SK-N-SH (cell line): ENCODE data around the gene FOXK1. TPM values are rescaled to one million over a fixed set of nuclear protein-coding genes. Genes with fewer than 3 reads are reported as not detected.

ENCODE experiments used
- CTCF ChIA-PET: fragments of 300-600, 350-600 bp; formaldehyde crosslinking; extraction: SDS; loops from one replicate; lab custom pipeline; 2021; lab: Yijun Ruan, JAX
- POLR2A ChIA-PET: fragments of 350-600 bp; sonication (Branson Sonifier 250); formaldehyde crosslinking; extraction: SDS; loops from one replicate; lab custom pipeline; 2020; ENCODE audit warnings: antibody characterized with exemption, inconsistent platforms; lab: Yijun Ruan, JAX
- DNase-seq: peaks from one replicate; pipeline ENCODE4 v3.0.0; 2012
- H2AFZ ChIP-seq: fragments of 200-600 bp; sonication (generic); 2 replicates; pipeline ENCODE4 v1.8.1; 2016; ENCODE audit warnings: antibody characterized with exemption, mild to moderate bottlenecking, low read depth
- H3F3A ChIP-seq: fragments of 200-600 bp; sonication (generic); replicated peaks from 2 replicates; pipeline ENCODE3; 2016; ENCODE audit warnings: antibody characterized with exemption, mild to moderate bottlenecking; ENCODE audit not compliant: insufficient read depth
- H3K27ac ChIP-seq, 2 experiments: fragments of 200-500 bp in 1 of 2; fragments of 200-600 bp in 1 of 2; sonication (Bioruptor generic) in 1 of 2; sonication (generic), shearing (Covaris generic) in 1 of 2; 2 replicates each; pipeline versions ENCODE4 v1.5.1 to v1.6.1; 2014 to 2016; ENCODE audit warnings: low read depth in 2 of 2, inconsistent platforms in 1 of 2, low read length in 1 of 2, mild to moderate bottlenecking in 1 of 2, mixed read lengths in 1 of 2
- H3K27me3 ChIP-seq: fragments of 200-600 bp; sonication (generic), shearing (Covaris generic); 2 replicates; pipeline ENCODE4 v1.6.1; 2016; ENCODE audit warnings: mixed run types; ENCODE audit not compliant: insufficient read depth
- H3K36me3 ChIP-seq, 2 experiments: fragments of 200-500 bp in 1 of 2; fragments of 200-600 bp in 1 of 2; sonication (Bioruptor generic) in 1 of 2; sonication (generic) in 1 of 2; replicated peaks in 1 of 2; 2 replicates each; pipeline versions ENCODE3 to v1.5.1; 2014 to 2016; ENCODE audit warnings: low read length in 1 of 2, mild to moderate bottlenecking in 1 of 2; ENCODE audit not compliant: insufficient read depth in 2 of 2, control insufficient read depth in 1 of 2
- H3K4me1 ChIP-seq, 2 experiments: fragments of 200-500 bp in 1 of 2; fragments of 200-600 bp in 1 of 2; sonication (Bioruptor generic) in 1 of 2; sonication (generic), shearing (Covaris generic) in 1 of 2; 2 replicates each; pipeline versions ENCODE4 v1.5.1 to v1.6.1; 2014 to 2016; ENCODE audit warnings: low read depth in 1 of 2, low read length in 1 of 2, mixed run types in 1 of 2; ENCODE audit not compliant: insufficient read depth in 2 of 2, control insufficient read depth in 1 of 2
- H3K4me2 ChIP-seq: fragments of 200-600 bp; sonication (generic), shearing (Covaris generic); 2 replicates; pipeline ENCODE4 v1.6.1; 2017; ENCODE audit warnings: mixed run types
- H3K4me3 ChIP-seq, 2 experiments: fragments of 200-500 bp in 1 of 2; fragments of 200-600 bp in 1 of 2; sonication (Bioruptor generic) in 1 of 2; sonication (generic), shearing (Covaris generic) in 1 of 2; 2 replicates each; pipeline versions ENCODE4 v1.5.1 to v1.8.1; 2014 to 2016; ENCODE audit warnings: low read depth in 2 of 2, inconsistent platforms in 1 of 2, low read length in 1 of 2, mild to moderate bottlenecking in 1 of 2, mixed read lengths in 1 of 2, moderate library complexity in 1 of 2
- H3K79me2 ChIP-seq: fragments of 200-600 bp; sonication (generic); 2 replicates; pipeline ENCODE4 v1.8.1; 2017; ENCODE audit warnings: mild to moderate bottlenecking; ENCODE audit not compliant: insufficient read depth
- H3K9ac ChIP-seq: fragments of 200-600 bp; sonication (generic); 2 replicates; pipeline ENCODE4 v1.6.1; 2017; ENCODE audit warnings: mixed run types
- H3K9me2 ChIP-seq: fragments of 200-600 bp; sonication (generic); 2 replicates; pipeline ENCODE4 v1.6.1; 2017; ENCODE audit warnings: mixed run types
- H3K9me3 ChIP-seq: fragments of 200-600 bp; sonication (generic); 2 replicates; pipeline ENCODE4 v1.6.1; 2017; ENCODE audit warnings: mixed run types, mild to moderate bottlenecking, moderate library complexity
- H4K20me1 ChIP-seq: fragments of 200-600 bp; sonication (generic); 2 replicates; pipeline ENCODE4 v1.6.1; 2017; ENCODE audit warnings: mild to moderate bottlenecking, mixed run types; ENCODE audit not compliant: insufficient read depth
- CHD2 ChIP-seq: fragments of 150-350 bp; IDR thresholded peaks from 2 replicates; pipeline ENCODE4 v1.6.1; 2018; ENCODE audit warnings: low read length; ENCODE audit not compliant: partially characterized antibody
- CTCF ChIP-seq: fragments of 200-600 bp; sonication (generic); IDR thresholded peaks from 2 replicates; pipeline ENCODE4 v1.6.1; 2017; ENCODE audit warnings: antibody characterized with exemption, mild to moderate bottlenecking, moderate library complexity
- FOSL2 ChIP-seq: IDR thresholded peaks from 2 replicates; pipeline ENCODE4 v1.4.0; 2012; ENCODE audit warnings: low read depth, mild to moderate bottlenecking, moderate library complexity, borderline replicate concordance
- FOXJ3 ChIP-seq: sonication (generic); formaldehyde crosslinking; IDR thresholded peaks from 2 replicates; pipeline ENCODE4 v1.5.1; 2020; ENCODE audit warnings: mild to moderate bottlenecking, missing genetic modification reagents
- GABPA ChIP-seq: IDR thresholded peaks from 2 replicates; pipeline ENCODE4 v1.4.0; 2012; ENCODE audit warnings: low read depth, mild to moderate bottlenecking
- GATA2 ChIP-seq: sonication (generic); formaldehyde crosslinking; IDR thresholded peaks from 2 replicates; pipeline ENCODE4 v1.5.0; 2020; ENCODE audit warnings: mild to moderate bottlenecking, missing genetic modification reagents
- JUND ChIP-seq: IDR thresholded peaks from 2 replicates; pipeline ENCODE4 v1.4.0; 2012
- MAX ChIP-seq: IDR thresholded peaks from 2 replicates; pipeline ENCODE4 v1.4.0; 2012; ENCODE audit warnings: low read depth
- MEF2A ChIP-seq: IDR thresholded peaks from 2 replicates; pipeline ENCODE4 v1.4.0; 2012; ENCODE audit warnings: low read depth, borderline replicate concordance
- MXI1 ChIP-seq: IDR thresholded peaks from 2 replicates; pipeline ENCODE4 v1.6.1; 2012; ENCODE audit warnings: mild to moderate bottlenecking, low read depth, low read length, improper control_type of control experiment
- NFIC ChIP-seq: IDR thresholded peaks from 2 replicates; pipeline ENCODE4 v1.4.0; 2012; ENCODE audit warnings: borderline replicate concordance
- RFX5 ChIP-seq: IDR thresholded peaks from 2 replicates; pipeline ENCODE4 v1.6.1; 2012; ENCODE audit warnings: mild to moderate bottlenecking, improper control_type of control experiment, low read length
- RXRA ChIP-seq: IDR thresholded peaks from 2 replicates; pipeline ENCODE4 v1.4.0; 2012; ENCODE audit warnings: low read depth, mild to moderate bottlenecking, borderline replicate concordance
- SIN3A ChIP-seq: IDR thresholded peaks from 2 replicates; pipeline ENCODE4 v1.6.1; 2012; ENCODE audit warnings: low read depth, mild to moderate bottlenecking, low read length, moderate library complexity, borderline replicate concordance
- WGBS: methylation state at CpG from one replicate; pipeline ENCODE4 v1.1.6; 2017; ENCODE audit warnings: low lambda C conversion rate; 5-methylcytosine and 5-hydroxymethylcytosine counted together
- polyA plus RNA-seq, 3 experiments: library from polyadenylated mRNA; depleted of rRNA; stranded (reverse); fragments of >200 nt; gene quantifications; 2 replicates each; pipeline ENCODE4 v1.2.3, GENCODE V29; 2012

FOXK1 gene
- polyA plus RNA-seq, 1 of the 3 experiments (the other 2 are of a cell fraction), result 4.7 TPM

DNA sequence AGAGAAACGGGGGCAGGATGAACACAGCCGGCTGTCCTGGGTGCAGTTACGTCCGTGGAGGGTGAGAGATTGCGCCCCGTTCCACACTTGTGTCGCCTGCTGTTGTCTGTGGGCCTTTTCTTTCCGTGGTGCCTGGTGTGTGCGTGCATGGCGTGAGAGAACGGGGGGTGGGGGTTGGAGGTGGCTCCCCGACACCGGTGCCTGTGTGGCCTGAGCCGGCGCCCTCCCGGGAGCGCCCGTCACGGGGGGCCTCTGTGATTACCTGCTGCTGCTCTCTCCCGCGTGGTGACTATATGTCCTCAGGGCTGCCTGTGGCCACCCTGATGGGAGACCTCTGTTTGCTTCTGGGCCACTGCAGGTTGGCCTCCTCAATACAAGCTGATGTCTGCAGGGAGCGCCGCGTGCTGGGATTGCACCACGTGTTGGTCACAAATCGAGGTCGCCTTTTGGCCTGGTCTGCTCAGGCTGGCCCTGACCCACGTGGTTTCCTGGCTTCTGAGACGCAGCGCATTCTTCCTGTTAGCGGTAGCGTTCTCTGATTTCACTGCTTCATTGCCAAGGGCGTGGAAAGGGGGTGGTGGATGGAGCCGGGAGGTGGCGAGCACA lies 82.4 kb downstream of the FOXK1 start:
- no peaks in the 10 kb centered on the region for H3K79me2 ChIP-seq
- H3K4me1 ChIP-seq, result no peaks in the 10 kb centered on the region
- DNase-seq, result no peak
- ChIA-PET POLR2A (no interaction called here), CTCF (interaction anchor here (0.6 kb wide), 1 partner anchor 20 kb away, joined by 3 read pairs; no protein-coding TSS in a partner anchor)
- 94% methylated on average over 35 of the region's 35 CpGs for WGBS
- H3K4me3 ChIP-seq, result no peak overlapping the region
- H4K20me1 ChIP-seq, result no peaks in the 10 kb centered on the region
- no peak overlapping the region for H3K4me2 ChIP-seq
- H3K36me3 ChIP-seq, result peaks cover 15 to 63% of the 10 kb centered on the region in 2 experiments
- H3K27me3 ChIP-seq, result no peaks in the 10 kb centered on the region
- no peak overlapping the region for H2AFZ ChIP-seq
- no peaks in the 10 kb centered on the region for H3K9me3 ChIP-seq
- no peak overlapping the region for H3K9ac ChIP-seq
- no peak overlapping the region for H3K27ac ChIP-seq
- H3F3A ChIP-seq, result no peaks in the 10 kb centered on the region
- H3K9me2 ChIP-seq, result no peaks in the 10 kb centered on the region
- no peak for TF ChIP-seq SIN3A
- no peak for TF ChIP-seq MAX
- no peak for TF ChIP-seq MEF2A
- TF ChIP-seq FOSL2, result no peak
- no peak for TF ChIP-seq GABPA
- no peak for TF ChIP-seq GATA2 (CRISPR knock-in tag)
- TF ChIP-seq MXI1, result no peak
- TF ChIP-seq JUND, result no peak

GRCh38 chr7:4765776-4766490 lies 83.8 kb downstream of the FOXK1 start:
- Histone ChIP-seq H3K79me2 (peaks cover 1% of the 10 kb centered on the region; the same call in 1 of the 2 replicates), H3K4me3 (no peak overlapping the region), H3K4me2 (no peak overlapping the region)
- TF ChIP-seq RXRA (no peak), CHD2 (no peak), MAX (no peak), FOXJ3 (CRISPR knock-in tag) (no peak), RFX5 (no peak), NFIC (no peak), CTCF (peak; percentile 22; the same call in 1 of the 2 replicates)
- TF ChIP-seq, all 33 proteins: peak for 1
- Histone ChIP-seq H3K4me1 (no peaks in the 10 kb centered on the region), H2AFZ (no peak overlapping the region), H3K9me2 (no peaks in the 10 kb centered on the region), H4K20me1 (no peaks in the 10 kb centered on the region), H3F3A (no peaks in the 10 kb centered on the region), H3K36me3 (peaks cover 5 to 55% of the 10 kb centered on the region in 2 experiments), H3K9ac (no peak overlapping the region), H3K27me3 (no peaks in the 10 kb centered on the region), H3K27ac (no peak overlapping the region), H3K9me3 (no peaks in the 10 kb centered on the region)
- 92% methylated on average over 21 of the region's 23 CpGs for WGBS
- CTCF ChIA-PET, result interaction anchor here (1.0 to 3.3 kb wide), 4 partner anchors 9 to 320 kb away, joined by 3 to 11 read pairs (median 4); partner anchors contain the start of gene AP5Z1
- POLR2A ChIA-PET, result no interaction called here
- no peak for DNase-seq
